WTC11 (cell line): ENCODE measurements around the gene DNASE1L3. TPM values are rescaled to one million over a fixed set of nuclear protein-coding genes. Genes with fewer than 3 reads are reported as not detected.

Source experiments
- ATAC-seq: fragments of 200-7000 bp; cut with Tn5 transposase; 2 replicates; pipeline ENCODE4 v1.10.0; 2021; ENCODE audit warnings: mild to moderate bottlenecking, moderate library complexity
- CTCF ChIA-PET: fragments of 300-600 bp; sonication (Branson Sonifier 250); formaldehyde crosslinking; loops from one replicate; lab custom pipeline; 2021; ENCODE audit warnings: antibody characterized with exemption; lab: Charles Lee
- POLR2A ChIA-PET: fragments of 350-600 bp; sonication (Branson Sonifier 250); formaldehyde crosslinking; loops from one replicate; lab custom pipeline; 2021; ENCODE audit warnings: antibody characterized with exemption; lab: Charles Lee
- DNase-seq: peaks from one replicate; pipeline ENCODE4 v3.0.0; 2021; ENCODE audit warnings: low spot score
- H3K27ac Mint-ChIP-seq: 2 replicates; pipeline ENCODE4 v1.8.0; 2021; ENCODE audit warnings: mixed read lengths
- H3K27me3 Mint-ChIP-seq: 2 replicates; pipeline ENCODE4 v1.8.0; 2021; ENCODE audit warnings: low read depth, mild to moderate bottlenecking, moderate library complexity, mixed read lengths
- H3K36me3 Mint-ChIP-seq: 2 replicates; pipeline ENCODE4 v1.8.0; 2021; ENCODE audit warnings: mixed read lengths
- H3K4me1 Mint-ChIP-seq: 2 replicates; pipeline ENCODE4 v1.8.0; 2022; ENCODE audit warnings: mixed read lengths
- H3K4me3 Mint-ChIP-seq: 2 replicates; pipeline ENCODE4 v1.8.0; 2021; ENCODE audit warnings: mild to moderate bottlenecking, moderate library complexity, mixed read lengths
- H3K9me3 Mint-ChIP-seq: 2 replicates; pipeline ENCODE4 v1.8.0; 2021; ENCODE audit warnings: mixed read lengths
- AR ChIP-seq: fragments of 250-450 bp; sonication (Bioruptor Pico); IDR thresholded peaks from 2 replicates; pipeline ENCODE4 v1.9.0; 2021; ENCODE audit warnings: mild to moderate bottlenecking
- ELF4 ChIP-seq: sonication (generic); formaldehyde crosslinking; IDR thresholded peaks from 2 replicates; pipeline ENCODE4 v1.8.1; 2022; ENCODE audit warnings: low read depth, mild to moderate bottlenecking, moderate library complexity, missing genetic modification reagents
- FOXK1 ChIP-seq: sonication (generic); formaldehyde crosslinking; IDR thresholded peaks from 2 replicates; pipeline ENCODE4 v1.8.0; 2022; ENCODE audit warnings: mild to moderate bottlenecking, moderate library complexity, missing genetic modification reagents
- GABPB1 ChIP-seq: sonication (generic); formaldehyde crosslinking; IDR thresholded peaks from 2 replicates; pipeline ENCODE4 v1.8.1; 2023; ENCODE audit warnings: mild to moderate bottlenecking, missing genetic modification reagents
- IRF1 ChIP-seq: sonication (generic); formaldehyde crosslinking; IDR thresholded peaks from 2 replicates; pipeline ENCODE4 v1.8.0; 2023; ENCODE audit warnings: missing genetic modification reagents
- IRF2 ChIP-seq: sonication (generic); formaldehyde crosslinking; IDR thresholded peaks from 2 replicates; pipeline ENCODE4 v1.8.0; 2022; ENCODE audit warnings: low read depth, missing genetic modification reagents, borderline replicate concordance
- OVOL2 ChIP-seq: fragments of 250-450 bp; sonication (Bioruptor Pico); IDR thresholded peaks from 2 replicates; pipeline ENCODE4 v1.9.0; 2021; ENCODE audit warnings: mild to moderate bottlenecking, borderline replicate concordance
- PRDM15 ChIP-seq: sonication (generic); formaldehyde crosslinking; IDR thresholded peaks from 2 replicates; pipeline ENCODE4 v1.8.0; 2022; ENCODE audit warnings: missing genetic modification reagents
- RORB ChIP-seq: fragments of 250-450 bp; sonication (Bioruptor Pico); IDR thresholded peaks from 2 replicates; pipeline ENCODE4 v1.9.0; 2021; ENCODE audit warnings: mild to moderate bottlenecking
- SP1 ChIP-seq: sonication (generic); formaldehyde crosslinking; conservative IDR thresholded peaks from 2 replicates; pipeline ENCODE4 v1.8.1; 2022; ENCODE audit warnings: missing genetic modification reagents
- TEAD1 ChIP-seq: sonication (generic); formaldehyde crosslinking; IDR thresholded peaks from 2 replicates; pipeline ENCODE4 v1.8.0; 2022; ENCODE audit warnings: mild to moderate bottlenecking, missing genetic modification reagents
- USF1 ChIP-seq: sonication (generic); formaldehyde crosslinking; IDR thresholded peaks from 2 replicates; pipeline ENCODE4 v1.8.0; 2022; ENCODE audit warnings: mild to moderate bottlenecking, missing genetic modification reagents
- ZBTB21 ChIP-seq: sonication (generic); formaldehyde crosslinking; IDR thresholded peaks from 2 replicates; pipeline ENCODE4 v1.8.1; 2023; ENCODE audit warnings: mild to moderate bottlenecking, missing genetic modification reagents, borderline replicate concordance
- total RNA-seq: library from RNA; stranded (reverse); gene quantifications from 3 replicates; pipeline ENCODE4 v1.2.3, GENCODE V29; 2021

DNASE1L3 gene
- total RNA-seq, 1 experiment from 2014 or later = not detected

- POLR2A ChIA-PET = interaction anchor here (0.7 to 0.9 kb wide), 2 partner anchors 24 to 329 kb away, joined by 3 read pairs; no protein-coding TSS in a partner anchor
- H3K9me3 Mint-ChIP-seq = no peaks in the 10 kb centered on the region
- CTCF ChIA-PET = interaction anchor here (0.7 to 4.2 kb wide), 9 partner anchors 20 to 1301 kb away, joined by 3 to 37 read pairs (median 5); partner anchors contain the start of genes HTD2 and RPP14
Measured at GRCh38 chr3:58237238-58237940, 26.6 kb upstream of the DNASE1L3 start, which contains the start of gene ABHD6. TSS of gene ABHD6 (plus strand) at chr3:58237792. CDS start at chr3:58256587, 18,795 bp downstream.

GRCh38 chr3:58236527-58237237 lies 25.9 kb upstream of the DNASE1L3 start:
- ChIA-PET CTCF (interaction anchor here (3.1 to 4.2 kb wide), 3 partner anchors 19 to 70 kb away, joined by 9 to 37 read pairs (median 13); partner anchors contain the start of genes HTD2 and RPP14), POLR2A (no interaction called here)
- DNase-seq (peak; percentile 46), ATAC-seq (peak; percentile 35)
- Mint-ChIP-seq H3K27me3 (peaks cover 63% of the 10 kb centered on the region), H3K36me3 (no peaks in the 10 kb centered on the region), H3K4me1 (peaks cover 11% of the 10 kb centered on the region), H3K9me3 (no peaks in the 10 kb centered on the region), H3K27ac (peak overlapping the region; percentile 53; the same call in 1 of the 2 replicates), H3K4me3 (peak overlapping the region; percentile 89)
- no peak for TF ChIP-seq FOXK1 (CRISPR knock-in tag)
- peak; percentile 85 for TF ChIP-seq PRDM15 (CRISPR knock-in tag)

More at GRCh38 chr3:58237238-58237940, 26.6 kb upstream of the DNASE1L3 start, which contains the start of gene ABHD6:
- H3K27me3 Mint-ChIP-seq = peaks cover 58% of the 10 kb centered on the region
- H3K4me3 Mint-ChIP-seq = peak within 1 kb of the TSS; percentile 89
- TF ChIP-seq TEAD1 (peak; percentile 36; the same call in 1 of the 2 replicates), RORB (CRISPR knock-in tag) (no peak), ZBTB21 (CRISPR knock-in tag) (0 out of 2 replicates have a peak, but pooled peaks have one; percentile 39), OVOL2 (CRISPR knock-in tag) (no peak), USF1 (CRISPR knock-in tag) (no peak), PRDM15 (CRISPR knock-in tag) (peak; percentile 34; the same call in 1 of the 2 replicates), SP1 (CRISPR knock-in tag) (peak; percentile 72)
- DNase-seq = peak; percentile 79
- no peaks in the 10 kb centered on the region for H3K36me3 Mint-ChIP-seq
- ATAC-seq = peak; percentile 72
- H3K27ac Mint-ChIP-seq = peak within 1 kb of the TSS; percentile 53; the same call in 1 of the 2 replicates
- peaks cover 11% of the 10 kb centered on the region for H3K4me1 Mint-ChIP-seq

GRCh38 chr3:58235970-58236369 lies 25.2 kb upstream of the DNASE1L3 start:
- Mint-ChIP-seq H3K27ac (no peak overlapping the region), H3K9me3 (no peaks in the 10 kb centered on the region), H3K4me1 (peaks cover 11% of the 10 kb centered on the region), H3K4me3 (peak overlapping the region; percentile 89), H3K36me3 (no peaks in the 10 kb centered on the region), H3K27me3 (peaks cover 63% of the 10 kb centered on the region)
- no peak for TF ChIP-seq IRF2 (CRISPR knock-in tag)
- TF ChIP-seq GABPB1 (CRISPR knock-in tag) = no peak
- no peak for TF ChIP-seq AR
- no peak for TF ChIP-seq ELF4 (CRISPR knock-in tag)
- no peak for TF ChIP-seq IRF1 (CRISPR knock-in tag)
- DNase-seq (no peak), ATAC-seq (no peak)
- ChIA-PET CTCF (interaction anchor here (2.7 to 4.2 kb wide), 4 partner anchors 19 to 70 kb away, joined by 9 to 37 read pairs (median 11); partner anchors contain the start of genes HTD2 and RPP14), POLR2A (interaction anchor here (0.6 kb wide), 1 partner anchor 1490 kb away, joined by 3 read pairs; no protein-coding TSS in a partner anchor)
